PFSK-1 (cell line): Measurements from ENCODE around the gene SDCCAG8.

ENCODE experiments used
- POLR2AphosphoS5 ChIP-seq: IDR thresholded peaks from 2 replicates; pipeline ENCODE4 v1.6.1; 2012; ENCODE audit warnings: low read depth, mild to moderate bottlenecking, control low read depth, low read length, moderate library complexity
- REST ChIP-seq, 2 experiments: IDR thresholded peaks; 2 replicates each; pipeline versions ENCODE4 v1.6.1 to v1.8.0; 2011 to 2012; ENCODE audit warnings: low read depth in 2 of 2, low read length in 2 of 2, control low read depth in 1 of 2, inconsistent platforms in 1 of 2, mild to moderate bottlenecking in 1 of 2, moderate library complexity in 1 of 2; ENCODE audit not compliant: insufficient read depth in 1 of 2
- SIN3A ChIP-seq: IDR thresholded peaks from 2 replicates; pipeline ENCODE4 v1.6.1; 2012; ENCODE audit warnings: mild to moderate bottlenecking, low read length, moderate library complexity, borderline replicate concordance; ENCODE audit not compliant: insufficient read depth
- TAF1 ChIP-seq: IDR thresholded peaks from 2 replicates; pipeline ENCODE4 v1.6.1; 2012; ENCODE audit warnings: low read length, control low read depth, borderline replicate concordance; ENCODE audit not compliant: insufficient read depth

GRCh38 chr1:243505986-243506689 lies 250.3 kb downstream of the SDCCAG8 start:
- TF ChIP-seq REST (IDR thresholded peaks at IDR 0.05; ENCODE audit: insufficient read depth in 1 of 2, low read depth in 2 of 2, low read length in 2 of 2), result no peak
- TF ChIP-seq POLR2AphosphoS5, result no peak
- TF ChIP-seq TAF1, result no peak
- no peak for TF ChIP-seq SIN3A
